B cell (primary cell): ENCODE data around the gene RARB.

Source experiments
- EZH2 ChIP-seq: IDR thresholded peaks from 2 replicates; pipeline ENCODE4 v1.6.1; 2012; ENCODE audit warnings: borderline replicate concordance, low read depth, mild to moderate bottlenecking, moderate library complexity, low read length; ENCODE audit not compliant: insufficient read depth, poor library complexity, severe bottlenecking
- TF ChIP-seq, protein P1 (sequence below): fragments of 200-600 bp; IDR thresholded peaks from one replicate; pipeline ENCODE4 v1.8.0; 2022; ENCODE audit warnings: antibody characterized with exemption, mild to moderate bottlenecking

DNA sequence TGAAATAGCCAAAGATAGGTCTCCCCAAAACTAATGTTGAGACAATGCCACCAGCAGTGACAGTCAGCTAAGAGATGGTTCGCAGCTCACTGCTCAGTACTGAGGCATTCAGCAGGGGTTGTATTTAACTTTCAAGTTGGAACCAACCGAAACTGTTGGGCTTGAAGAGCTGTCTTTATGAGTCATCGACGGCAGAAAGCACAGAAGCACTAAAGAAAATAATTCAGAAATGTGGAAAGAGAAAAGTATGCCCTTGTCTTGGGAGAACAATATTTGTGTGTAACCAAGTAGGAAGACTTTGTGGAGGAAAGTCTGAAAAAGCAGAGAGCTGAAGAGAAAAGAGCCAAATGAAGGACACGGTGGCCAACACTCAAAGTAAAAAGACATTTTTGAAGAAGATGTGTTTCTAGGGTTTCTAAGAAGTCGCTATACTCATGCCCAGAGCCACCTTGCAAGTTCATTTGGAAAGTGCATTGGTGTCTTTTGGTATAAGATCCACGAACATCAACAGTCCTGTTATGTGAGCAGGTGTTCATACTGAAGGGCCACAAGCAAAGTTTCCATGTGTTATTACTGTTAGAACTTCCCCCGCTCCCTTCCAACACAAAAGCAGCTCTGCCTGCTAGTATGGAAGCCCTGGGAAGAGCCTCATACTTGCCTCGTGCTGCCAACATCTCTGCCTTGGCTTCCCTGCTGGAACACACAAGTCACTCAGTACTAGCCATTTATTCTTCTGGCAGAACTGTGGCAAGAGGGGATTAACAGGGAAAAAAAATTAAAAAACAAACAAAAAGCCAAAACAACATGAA lies 4.1 kb upstream of the RARB start:
- TF ChIP-seq, protein P1, sequence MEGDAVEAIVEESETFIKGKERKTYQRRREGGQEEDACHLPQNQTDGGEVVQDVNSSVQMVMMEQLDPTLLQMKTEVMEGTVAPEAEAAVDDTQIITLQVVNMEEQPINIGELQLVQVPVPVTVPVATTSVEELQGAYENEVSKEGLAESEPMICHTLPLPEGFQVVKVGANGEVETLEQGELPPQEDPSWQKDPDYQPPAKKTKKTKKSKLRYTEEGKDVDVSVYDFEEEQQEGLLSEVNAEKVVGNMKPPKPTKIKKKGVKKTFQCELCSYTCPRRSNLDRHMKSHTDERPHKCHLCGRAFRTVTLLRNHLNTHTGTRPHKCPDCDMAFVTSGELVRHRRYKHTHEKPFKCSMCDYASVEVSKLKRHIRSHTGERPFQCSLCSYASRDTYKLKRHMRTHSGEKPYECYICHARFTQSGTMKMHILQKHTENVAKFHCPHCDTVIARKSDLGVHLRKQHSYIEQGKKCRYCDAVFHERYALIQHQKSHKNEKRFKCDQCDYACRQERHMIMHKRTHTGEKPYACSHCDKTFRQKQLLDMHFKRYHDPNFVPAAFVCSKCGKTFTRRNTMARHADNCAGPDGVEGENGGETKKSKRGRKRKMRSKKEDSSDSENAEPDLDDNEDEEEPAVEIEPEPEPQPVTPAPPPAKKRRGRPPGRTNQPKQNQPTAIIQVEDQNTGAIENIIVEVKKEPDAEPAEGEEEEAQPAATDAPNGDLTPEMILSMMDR, result no peak
- TF ChIP-seq EZH2, result no peak
